HG02938 (cell line): ENCODE results near the gene FHOD3.

Source experiments
- ATAC-seq: cut with Tn5 transposase; IDR thresholded peaks from one replicate; pipeline ENCODE4 v1.9.1; 2021; ENCODE audit warnings: mild to moderate bottlenecking, moderate library complexity; ENCODE audit not compliant: unreplicated experiment

The FHOD3 gene

GRCh38 chr18:36643061-36643460 is 345.5 kb downstream of the FHOD3 start:
- ATAC-seq: no peak

GRCh38 chr18:36648803-36649202 is 351.3 kb downstream of the FHOD3 start:
- ATAC-seq: no peak

GRCh38 chr18:36649205-36649604 is 351.7 kb downstream of the FHOD3 start:
- no peak for ATAC-seq

GRCh38 chr18:36650266-36650665 is 352.8 kb downstream of the FHOD3 start:
- ATAC-seq: no peak

- peak; percentile 85 for ATAC-seq
Observed at GRCh38 chr18:36650906-36651305, 353.4 kb downstream of the FHOD3 start.

- no peak for ATAC-seq
Observed at GRCh38 chr18:36652503-36652902, 355.0 kb downstream of the FHOD3 start.

GRCh38 chr18:36653141-36653869 is 355.8 kb downstream of the FHOD3 start:
- no peak for ATAC-seq

- ATAC-seq: no peak
Observed at GRCh38 chr18:36653870-36654269, 356.4 kb downstream of the FHOD3 start.

GRCh38 chr18:36655074-36655473 is 357.6 kb downstream of the FHOD3 start:
- ATAC-seq: no peak

GRCh38 chr18:36655930-36656329 is 358.4 kb downstream of the FHOD3 start:
- no peak for ATAC-seq

GRCh38 chr18:36658611-36659010 is 361.1 kb downstream of the FHOD3 start:
- no peak for ATAC-seq

- no peak for ATAC-seq
Observed at GRCh38 chr18:36660311-36660710, 362.8 kb downstream of the FHOD3 start.

- no peak for ATAC-seq
Observed at GRCh38 chr18:36661999-36662398, 364.5 kb downstream of the FHOD3 start.

GRCh38 chr18:36663312-36663711 is 365.8 kb downstream of the FHOD3 start:
- ATAC-seq: no peak

GRCh38 chr18:36665952-36666351 is 368.4 kb downstream of the FHOD3 start:
- ATAC-seq: no peak

GRCh38 chr18:36667811-36668210 is 370.3 kb downstream of the FHOD3 start:
- no peak for ATAC-seq

GRCh38 chr18:36668349-36668748 is 370.8 kb downstream of the FHOD3 start:
- ATAC-seq: no peak

- peak; percentile 76 for ATAC-seq
Observed at GRCh38 chr18:36672437-36673344, 375.2 kb downstream of the FHOD3 start.

- no peak for ATAC-seq
Observed at GRCh38 chr18:36673452-36673851, 375.9 kb downstream of the FHOD3 start.

- no peak for ATAC-seq
Observed at GRCh38 chr18:36675076-36675475, 377.6 kb downstream of the FHOD3 start.

- ATAC-seq: no peak
Observed at GRCh38 chr18:36675542-36675941, 378.0 kb downstream of the FHOD3 start.

- ATAC-seq: no peak
Observed at GRCh38 chr18:36676629-36677028, 379.1 kb downstream of the FHOD3 start.
